Erythroblast (primary cell): ENCODE measurements around the gene NCKAP5.

Experiments used
- GATA1 ChIP-seq: IDR thresholded peaks from 2 replicates; pipeline ENCODE4 v1.6.1; 2011; ENCODE audit warnings: low read depth, mild to moderate bottlenecking, control low read depth, low read length, moderate library complexity
- POLR2A ChIP-seq: IDR thresholded peaks from 2 replicates; pipeline ENCODE4 v1.6.1; 2011; ENCODE audit warnings: mild to moderate bottlenecking, low read length

DNA sequence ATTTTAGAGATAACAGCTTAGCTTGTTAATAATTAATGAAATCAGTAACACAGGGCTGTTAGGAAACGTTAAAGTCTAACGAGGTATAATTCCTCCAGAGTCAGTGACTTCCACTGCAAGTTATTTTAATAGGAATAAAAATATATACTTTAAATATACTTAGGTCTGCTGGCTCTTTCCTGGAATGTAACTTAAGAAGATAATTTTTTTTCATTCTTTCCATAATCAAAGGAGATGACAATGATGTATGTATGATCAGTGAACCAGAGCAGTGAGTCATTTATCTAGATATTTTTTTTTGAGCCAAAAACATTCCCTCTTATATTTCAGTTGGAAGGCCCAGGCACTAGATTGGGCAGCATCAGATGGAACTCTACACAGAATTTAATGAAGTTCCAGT, 794.1 kb downstream of the NCKAP5 start:
- TF ChIP-seq GATA1, result no peak
- no peak for TF ChIP-seq POLR2A
